ENCODE data around the gene SLC27A4.

Gene SLC27A4

GRCh38 chr9:128339761-128340690 is at the start of gene SLC27A4:
Gene SLC27A4 (plus strand): TSS chr9:128340527. CDS start chr9:128343133, 2,606 bp downstream.
- peak; percentile 81 for DNase-seq

GRCh38 chr9:128292009-128292408 is 48.3 kb upstream of the SLC27A4 start:
- DNase-seq: no peak

GRCh38 chr9:128293091-128293490 is 47.2 kb upstream of the SLC27A4 start:
- DNase-seq: no peak

GRCh38 chr9:128294142-128294541 is 46.2 kb upstream of the SLC27A4 start:
- no peak for DNase-seq

- no peak for DNase-seq
These were observed 43.7 kb upstream of the SLC27A4 start for GRCh38 chr9:128296340-128297220.

GRCh38 chr9:128297221-128297773 is 43.0 kb upstream of the SLC27A4 start:
- DNase-seq: no peak

- DNase-seq: no peak
These were observed 41.5 kb upstream of the SLC27A4 start for GRCh38 chr9:128298535-128299482.

GRCh38 chr9:128304136-128304970 is 36.0 kb upstream of the SLC27A4 start:
- DNase-seq: no peak

GRCh38 chr9:128304971-128305288 is 35.4 kb upstream of the SLC27A4 start:
- no peak for DNase-seq

GRCh38 chr9:128309551-128309950 is 30.8 kb upstream of the SLC27A4 start:
- DNase-seq: no peak

- no peak for DNase-seq
These were observed 29.9 kb upstream of the SLC27A4 start for GRCh38 chr9:128310461-128310860.

- DNase-seq: no peak
These were observed 25.6 kb upstream of the SLC27A4 start for GRCh38 chr9:128314697-128315096.

- DNase-seq: no peak
These were observed 23.9 kb upstream of the SLC27A4 start for GRCh38 chr9:128316421-128316820.

- DNase-seq: no peak
These were observed 22.7 kb upstream of the SLC27A4 start for GRCh38 chr9:128317629-128318028.

- no peak for DNase-seq
These were observed 19.0 kb upstream of the SLC27A4 start for GRCh38 chr9:128321343-128321742.

GRCh38 chr9:128321879-128322403 is 18.4 kb upstream of the SLC27A4 start:
- DNase-seq: no peak

GRCh38 chr9:128322404-128323211 is 17.7 kb upstream of the SLC27A4 start, which contains the start of the genes COQ4 and TRUB2:
Gene COQ4 (plus strand): TSS chr9:128322839. CDS start chr9:128322859, 20 bp downstream.
Gene TRUB2 (minus strand): TSS chr9:128322447. CDS start chr9:128322408, 39 bp downstream.
- DNase-seq: peak; percentile 94

- no peak for DNase-seq
These were observed 17.1 kb upstream of the SLC27A4 start for GRCh38 chr9:128323212-128323730.

GRCh38 chr9:128323791-128324190 is 16.5 kb upstream of the SLC27A4 start:
- DNase-seq: no peak

- no peak for DNase-seq
These were observed 15.9 kb upstream of the SLC27A4 start for GRCh38 chr9:128324401-128324800.

Data from stimulated activated CD8-positive, alpha-beta memory T cell treated with anti-CD3 and anti-CD28 coated beads, Interleukin-4, amount 100 ng/mL, for 48 hours (primary cell).